GM12878 (cell line): ENCODE results near the gene PCSK9. TPM values are rescaled to one million over a fixed set of nuclear protein-coding genes. Genes with fewer than 3 reads are reported as not detected.

Experiments
- ATAC-seq: fragments of 200-7000 bp; cut with Tn5 transposase; 3 replicates; pipeline ENCODE4 v1.9.1; 2020; ENCODE audit warnings: mild to moderate bottlenecking, moderate library complexity
- Bru-seq: library from RNA; stranded (reverse); fragments of 400-500 nt; gene quantifications from one replicate; lab custom pipeline; 2021; lab: Mats Ljungman, UMichigan
- BruChase-seq, 2 experiments: library from RNA; stranded (reverse); fragments of 400-500 nt; gene quantifications; one replicate each; lab custom pipeline; 2021; lab: Mats Ljungman, UMichigan
- BruUV-seq: library from RNA; stranded (reverse); fragments of 400-500 nt; replicated peaks from 2 replicates; lab custom pipeline; 2021; lab: Mats Ljungman, UMichigan
- CTCF ChIA-PET: fragments of 300-600 bp; sonication (Branson Sonifier 250); formaldehyde crosslinking; extraction: SDS; loops from one replicate; lab custom pipeline; 2021; ENCODE audit warnings: inconsistent platforms; lab: Yijun Ruan, JAX
- POLR2A ChIA-PET: fragments of 350-600 bp; formaldehyde crosslinking; extraction: SDS; loops from one replicate; lab custom pipeline; 2021; ENCODE audit warnings: inconsistent platforms; lab: Charles Lee
- RAD21 ChIA-PET: fragments of 300-600 bp; sonication (Branson Sonifier 250); formaldehyde crosslinking; loops from one replicate; lab custom pipeline; 2023; ENCODE audit warnings: antibody characterized with exemption; ENCODE audit not compliant: unreplicated experiment; lab: Charles Lee
- SMC1A ChIA-PET: fragments of 300-600 bp; sonication (Branson Sonifier 250); formaldehyde crosslinking; loops from one replicate; lab custom pipeline; 2023; ENCODE audit not compliant: unreplicated experiment, uncharacterized antibody; lab: Charles Lee
- DNase-seq: peaks from one replicate; pipeline ENCODE4 v3.0.0-alpha.2; 2011; ENCODE audit warnings: low read depth, low spot score
- FAIRE-seq: peaks from 3 replicates; lab custom pipeline; 2011; peaks lifted over from hg19 to GRCh38; lab: Jason Lieb, UNC
- H2AFZ ChIP-seq: 2 replicates; pipeline ENCODE4 v1.6.0; 2011; ENCODE audit warnings: low read depth, low read length, control low read depth; ENCODE audit not compliant: control insufficient read depth
- H3K27ac ChIP-seq: 2 replicates; pipeline ENCODE4 v1.5.1; 2011; ENCODE audit warnings: control low read depth; ENCODE audit not compliant: control insufficient read depth, insufficient read depth
- H3K27me3 ChIP-seq, 2 experiments: replicated peaks in 1 of 2; 2 replicates each; pipeline versions ENCODE4 v1.6.0 to v1.6.1; 2011; ENCODE audit warnings: low read length in 1 of 2; ENCODE audit not compliant: control insufficient read depth in 2 of 2, insufficient read depth in 2 of 2
- H3K36me3 ChIP-seq, 2 experiments: 2 replicates each; pipeline ENCODE4 v1.5.1; 2011; ENCODE audit warnings: low read length in 1 of 2; ENCODE audit not compliant: control insufficient read depth in 2 of 2, insufficient read depth in 2 of 2
- H3K4me1 ChIP-seq: 2 replicates; pipeline ENCODE4 v1.6.1; 2011; ENCODE audit warnings: mild to moderate bottlenecking, low read length, moderate library complexity, mixed read lengths; ENCODE audit not compliant: control insufficient read depth, insufficient read depth
- H3K4me2 ChIP-seq: 2 replicates; pipeline ENCODE4 v1.6.0; 2011; ENCODE audit warnings: control low read depth; ENCODE audit not compliant: control insufficient read depth, insufficient read depth
- H3K4me3 ChIP-seq: fragments of 200-600 bp; sonication (generic); 2 replicates; pipeline ENCODE4 v1.5.1; 2016
- H3K79me2 ChIP-seq: 2 replicates; pipeline ENCODE4 v1.6.0; 2011; ENCODE audit warnings: low read length; ENCODE audit not compliant: control insufficient read depth, insufficient read depth
- H3K9ac ChIP-seq: 2 replicates; pipeline ENCODE4 v1.8.0; 2011; ENCODE audit warnings: low read length, control low read depth, mixed read lengths; ENCODE audit not compliant: control insufficient read depth, insufficient read depth
- H3K9me3 ChIP-seq: replicated peaks from 3 replicates; pipeline ENCODE4 v1.5.1; 2011; ENCODE audit warnings: mild to moderate bottlenecking, low read length; ENCODE audit not compliant: control insufficient read depth, insufficient read depth
- H4K20me1 ChIP-seq: 2 replicates; pipeline ENCODE4 v1.6.0; 2011; ENCODE audit not compliant: control insufficient read depth, insufficient read depth
- BACH1 ChIP-seq: fragments of 450-650 bp; IDR thresholded peaks from 2 replicates; pipeline ENCODE4 v1.6.1; 2017; ENCODE audit warnings: mild to moderate bottlenecking, borderline replicate concordance
- BMI1 ChIP-seq: fragments of 450-650 bp; IDR thresholded peaks from 2 replicates; pipeline ENCODE4 v1.6.1; 2016; ENCODE audit warnings: mild to moderate bottlenecking, moderate library complexity, borderline replicate concordance
- EZH2 ChIP-seq: IDR thresholded peaks from 2 replicates; pipeline ENCODE4 v1.6.1; 2012; ENCODE audit warnings: low read depth, mild to moderate bottlenecking, control low read depth, inconsistent platforms, low read length, borderline replicate concordance; ENCODE audit not compliant: control insufficient read depth
- NR2C1 ChIP-seq: fragments of 450-650 bp; IDR thresholded peaks from 2 replicates; pipeline ENCODE4 v1.6.1; 2017; ENCODE audit warnings: antibody characterized with exemption, mild to moderate bottlenecking, moderate library complexity
- SIX5 ChIP-seq: IDR thresholded peaks from 2 replicates; pipeline ENCODE4 v1.6.1; 2011; ENCODE audit warnings: mild to moderate bottlenecking, low read depth, low read length, moderate library complexity; ENCODE audit not compliant: severe bottlenecking
- SUPT20H ChIP-seq: IDR thresholded peaks from 2 replicates; pipeline ENCODE4 v1.6.1; 2011; ENCODE audit warnings: low read depth, mild to moderate bottlenecking, low read length, moderate library complexity, borderline replicate concordance; ENCODE audit not compliant: control insufficient read depth
- SUZ12 ChIP-seq: fragments of 200-600 bp; sonication (generic); IDR thresholded peaks from one replicate; pipeline ENCODE4 v1.6.1; 2018; ENCODE audit warnings: antibody characterized with exemption, mild to moderate bottlenecking; ENCODE audit not compliant: unreplicated experiment
- WGBS: methylation state at CpG from one replicate; pipeline ENCODE4 v1.1.6; 2016; ENCODE audit warnings: low lambda C conversion rate; ENCODE audit not compliant: insufficient replicate concordance, insufficient coverage; ENCODE audit errors: missing lambda C conversion rate; 5-methylcytosine and 5-hydroxymethylcytosine counted together
- in situ Hi-C: fragments of 300-500 bp; cut with MboI; formaldehyde crosslinking; loops from 9 replicates; pipeline ENCODE4 v1.14.3; 2018; ENCODE audit warnings: mixed read lengths
- intact Hi-C: fragments of 100-400 bp; cut with micrococcal nuclease; formaldehyde crosslinking; loops from one replicate; pipeline ENCODE4 v1.14.2; 2022; ENCODE audit not compliant: unreplicated experiment
- long read RNA-seq, 2 experiments: library from polyadenylated mRNA; unstranded; transcript quantifications; one replicate each; pipeline ENCODE4 v2.0.0, GENCODE V29; 2019 to 2020
- polyA minus RNA-seq, 3 experiments: library from RNA; depleted of rRNA, polyadenylated mRNA; stranded (reverse); fragments of >200 nt; gene quantifications; 2 replicates each; pipeline ENCODE4 v1.2.3, GENCODE V29; 2011
- polyA plus RNA-seq, 11 experiments: library from polyadenylated mRNA; depleted of rRNA in 4 of 11; unstranded in 6 of 11; stranded (reverse) in 5 of 11; fragments of >200 nt; fragmentation: Nextera tagmentation in 4 of 11; fragmentation: Illumina TruSeq in 1 of 11; extraction: Ambion mirVana in 4 of 11; extraction: Trizol in 1 of 11; gene quantifications; 1 replicate in 1 of 11; 2 replicates in 10 of 11; pipeline versions ENCODE4 v1.2.1 to v1.2.3, GENCODE V29; 2011 to 2016; ENCODE audit warnings: inconsistent platforms in 2 of 11, missing spikeins in 2 of 11, low read depth in 1 of 11
- total RNA-seq, 4 experiments: library from RNA; depleted of rRNA in 3 of 4; stranded (reverse); fragments of >200 nt in 3 of 4; fragmentation: Illumina TruSeq in 1 of 4; extraction: Trizol in 1 of 4; gene quantifications; 2 replicates each; pipeline versions ENCODE4 v1.2.1 to v1.2.3, GENCODE V29; 2013 to 2021
- TF ChIP-seq, protein P1 (sequence below): fragments of 450-650 bp; conservative IDR thresholded peaks from 2 replicates; pipeline ENCODE4 v1.6.1; 2017; ENCODE audit warnings: mild to moderate bottlenecking, moderate library complexity
- TF ChIP-seq, protein P2 (sequence below): IDR thresholded peaks from 2 replicates; pipeline ENCODE4 v1.6.1; 2011; ENCODE audit warnings: borderline replicate concordance, low read depth, mild to moderate bottlenecking, moderate library complexity, low read length; ENCODE audit not compliant: insufficient read depth, poor library complexity, severe bottlenecking
- TF ChIP-seq, protein P3 (sequence below): IDR thresholded peaks from 2 replicates; pipeline ENCODE4 v1.6.1; 2012; ENCODE audit warnings: improper control_type of control experiment, low read depth, low read length; ENCODE audit not compliant: insufficient replicate concordance

PCSK9 gene
- not detected in 2 replicates for total RNA-seq (2013; cell fraction: nucleolus; rRNA removed)
- not detected in 2 replicates for total RNA-seq (2014; rRNA removed)
- total RNA-seq (2014; rRNA removed; fragmentation: Illumina TruSeq; extraction: Trizol) = not detected in 2 replicates
- total RNA-seq (2021) = 0.15 and 0.21 TPM in 2 replicates
- polyA plus RNA-seq (2011; ENCODE audit: low read depth) = not detected
- not detected in 2 replicates for polyA plus RNA-seq (2011; rRNA removed)
- polyA plus RNA-seq (2011; cell fraction: cytosol; rRNA removed) = not detected in 2 replicates
- 0.04 and 0.07 TPM in 2 replicates for polyA plus RNA-seq (2011; cell fraction: nucleus; rRNA removed)
- not detected in 2 replicates for polyA plus RNA-seq (2012)
- polyA plus RNA-seq (2014; fragmentation: Illumina TruSeq; extraction: Trizol) = not detected in 2 replicates
- polyA plus RNA-seq (2014; fragmentation: Nextera tagmentation; extraction: Ambion mirVana) = not detected
- not detected in 2 replicates for polyA plus RNA-seq (2014; rRNA removed)
- polyA plus RNA-seq (2016; fragmentation: Nextera tagmentation; extraction: Ambion mirVana) = under 1 TPM in 1 of 2 experiments, not detected in 1; 0.03 TPM
- polyA minus RNA-seq (2011; rRNA and poly(A)+ RNA removed) = not detected in 2 replicates
- 2.1 and 2.6 TPM in 2 replicates for polyA minus RNA-seq (2011; cell fraction: cytosol; rRNA and poly(A)+ RNA removed)
- polyA minus RNA-seq (2011; cell fraction: nucleus; rRNA and poly(A)+ RNA removed) = 0.12 and 0.57 TPM in 2 replicates
- percentile 9 among the genes with signal in this experiment for Bru-seq, nascent RNA
- BruChase-seq, experiment 1, labeled RNA remaining after a 6-hour chase = percentile 14 among the genes with signal in this experiment
- percentile 4 among the genes with signal in this experiment for BruChase-seq, experiment 2, labeled RNA remaining after a 2-hour chase
- long read RNA-seq, experiment 1 = 0 reads
- long read RNA-seq, experiment 2 = 0 reads

DNA sequence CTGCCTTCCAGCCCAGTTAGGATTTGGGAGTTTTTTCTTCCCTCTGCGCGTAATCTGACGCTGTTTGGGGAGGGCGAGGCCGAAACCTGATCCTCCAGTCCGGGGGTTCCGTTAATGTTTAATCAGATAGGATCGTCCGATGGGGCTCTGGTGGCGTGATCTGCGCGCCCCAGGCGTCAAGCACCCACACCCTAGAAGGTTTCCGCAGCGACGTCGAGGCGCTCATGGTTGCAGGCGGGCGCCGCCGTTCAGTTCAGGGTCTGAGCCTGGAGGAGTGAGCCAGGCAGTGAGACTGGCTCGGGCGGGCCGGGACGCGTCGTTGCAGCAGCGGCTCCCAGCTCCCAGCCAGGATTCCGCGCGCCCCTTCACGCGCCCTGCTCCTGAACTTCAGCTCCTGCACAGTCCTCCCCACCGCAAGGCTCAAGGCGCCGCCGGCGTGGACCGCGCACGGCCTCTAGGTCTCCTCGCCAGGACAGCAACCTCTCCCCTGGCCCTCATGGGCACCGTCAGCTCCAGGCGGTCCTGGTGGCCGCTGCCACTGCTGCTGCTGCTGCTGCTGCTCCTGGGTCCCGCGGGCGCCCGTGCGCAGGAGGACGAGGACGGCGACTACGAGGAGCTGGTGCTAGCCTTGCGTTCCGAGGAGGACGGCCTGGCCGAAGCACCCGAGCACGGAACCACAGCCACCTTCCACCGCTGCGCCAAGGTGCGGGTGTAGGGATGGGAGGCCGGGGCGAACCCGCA is at the start of gene PCSK9:
PCSK9 (plus strand) TSS at position 207 of the 741 bp plus-strand sequence; CDS start at position 497, 290 bp downstream.
- WGBS = 39% methylated on average over 55 of the region's 67 CpGs
- FAIRE-seq = no peak
- no peak for TF ChIP-seq SIX5
- TF ChIP-seq, protein P1, sequence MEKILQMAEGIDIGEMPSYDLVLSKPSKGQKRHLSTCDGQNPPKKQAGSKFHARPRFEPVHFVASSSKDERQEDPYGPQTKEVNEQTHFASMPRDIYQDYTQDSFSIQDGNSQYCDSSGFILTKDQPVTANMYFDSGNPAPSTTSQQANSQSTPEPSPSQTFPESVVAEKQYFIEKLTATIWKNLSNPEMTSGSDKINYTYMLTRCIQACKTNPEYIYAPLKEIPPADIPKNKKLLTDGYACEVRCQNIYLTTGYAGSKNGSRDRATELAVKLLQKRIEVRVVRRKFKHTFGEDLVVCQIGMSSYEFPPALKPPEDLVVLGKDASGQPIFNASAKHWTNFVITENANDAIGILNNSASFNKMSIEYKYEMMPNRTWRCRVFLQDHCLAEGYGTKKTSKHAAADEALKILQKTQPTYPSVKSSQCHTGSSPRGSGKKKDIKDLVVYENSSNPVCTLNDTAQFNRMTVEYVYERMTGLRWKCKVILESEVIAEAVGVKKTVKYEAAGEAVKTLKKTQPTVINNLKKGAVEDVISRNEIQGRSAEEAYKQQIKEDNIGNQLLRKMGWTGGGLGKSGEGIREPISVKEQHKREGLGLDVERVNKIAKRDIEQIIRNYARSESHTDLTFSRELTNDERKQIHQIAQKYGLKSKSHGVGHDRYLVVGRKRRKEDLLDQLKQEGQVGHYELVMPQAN = no peak
- TF ChIP-seq SUZ12 = no peak
- TF ChIP-seq, protein P2, sequence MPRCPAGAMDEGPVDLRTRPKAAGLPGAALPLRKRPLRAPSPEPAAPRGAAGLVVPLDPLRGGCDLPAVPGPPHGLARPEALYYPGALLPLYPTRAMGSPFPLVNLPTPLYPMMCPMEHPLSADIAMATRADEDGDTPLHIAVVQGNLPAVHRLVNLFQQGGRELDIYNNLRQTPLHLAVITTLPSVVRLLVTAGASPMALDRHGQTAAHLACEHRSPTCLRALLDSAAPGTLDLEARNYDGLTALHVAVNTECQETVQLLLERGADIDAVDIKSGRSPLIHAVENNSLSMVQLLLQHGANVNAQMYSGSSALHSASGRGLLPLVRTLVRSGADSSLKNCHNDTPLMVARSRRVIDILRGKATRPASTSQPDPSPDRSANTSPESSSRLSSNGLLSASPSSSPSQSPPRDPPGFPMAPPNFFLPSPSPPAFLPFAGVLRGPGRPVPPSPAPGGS = no peak
- no peak for TF ChIP-seq BMI1
- TF ChIP-seq EZH2 = no peak
- no peak for TF ChIP-seq SUPT20H
- TF ChIP-seq, protein P3, sequence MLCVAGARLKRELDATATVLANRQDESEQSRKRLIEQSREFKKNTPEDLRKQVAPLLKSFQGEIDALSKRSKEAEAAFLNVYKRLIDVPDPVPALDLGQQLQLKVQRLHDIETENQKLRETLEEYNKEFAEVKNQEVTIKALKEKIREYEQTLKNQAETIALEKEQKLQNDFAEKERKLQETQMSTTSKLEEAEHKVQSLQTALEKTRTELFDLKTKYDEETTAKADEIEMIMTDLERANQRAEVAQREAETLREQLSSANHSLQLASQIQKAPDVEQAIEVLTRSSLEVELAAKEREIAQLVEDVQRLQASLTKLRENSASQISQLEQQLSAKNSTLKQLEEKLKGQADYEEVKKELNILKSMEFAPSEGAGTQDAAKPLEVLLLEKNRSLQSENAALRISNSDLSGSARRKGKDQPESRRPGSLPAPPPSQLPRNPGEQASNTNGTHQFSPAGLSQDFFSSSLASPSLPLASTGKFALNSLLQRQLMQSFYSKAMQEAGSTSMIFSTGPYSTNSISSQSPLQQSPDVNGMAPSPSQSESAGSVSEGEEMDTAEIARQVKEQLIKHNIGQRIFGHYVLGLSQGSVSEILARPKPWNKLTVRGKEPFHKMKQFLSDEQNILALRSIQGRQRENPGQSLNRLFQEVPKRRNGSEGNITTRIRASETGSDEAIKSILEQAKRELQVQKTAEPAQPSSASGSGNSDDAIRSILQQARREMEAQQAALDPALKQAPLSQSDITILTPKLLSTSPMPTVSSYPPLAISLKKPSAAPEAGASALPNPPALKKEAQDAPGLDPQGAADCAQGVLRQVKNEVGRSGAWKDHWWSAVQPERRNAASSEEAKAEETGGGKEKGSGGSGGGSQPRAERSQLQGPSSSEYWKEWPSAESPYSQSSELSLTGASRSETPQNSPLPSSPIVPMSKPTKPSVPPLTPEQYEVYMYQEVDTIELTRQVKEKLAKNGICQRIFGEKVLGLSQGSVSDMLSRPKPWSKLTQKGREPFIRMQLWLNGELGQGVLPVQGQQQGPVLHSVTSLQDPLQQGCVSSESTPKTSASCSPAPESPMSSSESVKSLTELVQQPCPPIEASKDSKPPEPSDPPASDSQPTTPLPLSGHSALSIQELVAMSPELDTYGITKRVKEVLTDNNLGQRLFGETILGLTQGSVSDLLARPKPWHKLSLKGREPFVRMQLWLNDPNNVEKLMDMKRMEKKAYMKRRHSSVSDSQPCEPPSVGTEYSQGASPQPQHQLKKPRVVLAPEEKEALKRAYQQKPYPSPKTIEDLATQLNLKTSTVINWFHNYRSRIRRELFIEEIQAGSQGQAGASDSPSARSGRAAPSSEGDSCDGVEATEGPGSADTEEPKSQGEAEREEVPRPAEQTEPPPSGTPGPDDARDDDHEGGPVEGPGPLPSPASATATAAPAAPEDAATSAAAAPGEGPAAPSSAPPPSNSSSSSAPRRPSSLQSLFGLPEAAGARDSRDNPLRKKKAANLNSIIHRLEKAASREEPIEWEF = no peak
- TF ChIP-seq BACH1 = no peak
- no peak for TF ChIP-seq NR2C1

More for the DNA sequence above, at the start of gene PCSK9:
- POLR2A ChIA-PET = no interaction called here
- CTCF ChIA-PET = no interaction called here
- RAD21 ChIA-PET = no interaction called here
- H3K9ac ChIP-seq = no peak within 1 kb of the TSS
- no peaks in the 10 kb centered on the region for H3K79me2 ChIP-seq
- SMC1A ChIA-PET = no interaction called here
- H4K20me1 ChIP-seq = no peaks in the 10 kb centered on the region; the same call in 1 of the 2 replicates
- no peak within 1 kb of the TSS for H3K4me2 ChIP-seq
- in situ Hi-C loops = no loop called here
- no peaks in the 10 kb centered on the region for H3K9me3 ChIP-seq
- H3K27ac ChIP-seq = no peak within 1 kb of the TSS
- H3K4me1 ChIP-seq = no peaks in the 10 kb centered on the region
- DNase-seq = no peak
- H3K27me3 ChIP-seq = peaks cover 4 to 10% of the 10 kb centered on the region in 2 experiments
- no peak for ATAC-seq
- no peak within 1 kb of the TSS for H3K4me3 ChIP-seq
- intact Hi-C loops = no loop called here
- no peak within 1 kb of the TSS for H2AFZ ChIP-seq
- H3K36me3 ChIP-seq = no peaks in the 10 kb centered on the region
- BruUV-seq = no TSS peak
